HG02885 (cell line): ENCODE measurements around the gene POLDIP2.

Experiments used
- ATAC-seq: cut with Tn5 transposase; IDR thresholded peaks from one replicate; pipeline ENCODE4 v1.9.1; 2021; ENCODE audit warnings: mild to moderate bottlenecking; ENCODE audit not compliant: unreplicated experiment, poor library complexity

Gene POLDIP2

GRCh38 chr17:28390984-28391383, 33.7 kb upstream of the POLDIP2 start:
- no peak for ATAC-seq

DNA sequence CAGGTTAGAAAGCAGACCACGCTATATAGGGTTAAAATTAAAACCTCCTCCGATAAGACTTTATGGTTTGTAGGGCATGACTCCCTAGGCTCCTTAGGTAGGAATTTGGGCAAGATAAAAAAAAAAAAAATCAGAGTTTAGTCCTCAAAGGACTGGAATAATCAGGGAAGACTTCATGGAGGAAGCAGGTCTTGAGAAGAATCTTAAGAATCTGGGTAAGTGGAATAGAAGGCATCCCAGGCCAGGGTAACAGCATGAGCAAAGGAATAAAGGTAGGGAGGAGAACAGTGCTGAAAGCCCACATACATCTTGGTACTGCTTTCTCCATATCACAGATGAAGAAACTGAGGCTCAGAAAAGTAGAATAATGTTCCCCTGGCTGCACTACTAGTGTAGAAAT, 33.2 kb upstream of the POLDIP2 start:
- no peak for ATAC-seq

DNA sequence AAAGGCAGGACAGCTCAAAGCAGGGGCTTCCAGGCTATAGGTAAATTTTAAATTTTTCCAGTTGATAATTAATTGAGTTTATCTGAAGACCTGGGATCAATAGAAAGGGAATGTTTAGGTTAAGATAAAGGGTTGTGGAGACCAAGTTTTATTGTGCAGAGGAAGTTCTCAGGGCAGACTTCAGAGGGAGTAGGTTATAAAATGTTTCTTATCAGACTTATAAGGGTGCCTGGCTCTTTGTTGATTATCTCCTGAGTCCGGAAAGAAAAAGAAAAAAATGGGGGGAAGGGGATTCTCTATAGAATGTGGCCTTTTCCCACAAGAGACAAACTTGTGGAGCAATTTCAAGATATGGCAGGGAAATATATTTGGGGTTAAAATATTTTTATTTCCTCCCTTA, 32.8 kb upstream of the POLDIP2 start:
- no peak for ATAC-seq

- ATAC-seq, result no peak
Observed at GRCh38 chr17:28388106-28388505, 30.8 kb upstream of the POLDIP2 start.

DNA sequence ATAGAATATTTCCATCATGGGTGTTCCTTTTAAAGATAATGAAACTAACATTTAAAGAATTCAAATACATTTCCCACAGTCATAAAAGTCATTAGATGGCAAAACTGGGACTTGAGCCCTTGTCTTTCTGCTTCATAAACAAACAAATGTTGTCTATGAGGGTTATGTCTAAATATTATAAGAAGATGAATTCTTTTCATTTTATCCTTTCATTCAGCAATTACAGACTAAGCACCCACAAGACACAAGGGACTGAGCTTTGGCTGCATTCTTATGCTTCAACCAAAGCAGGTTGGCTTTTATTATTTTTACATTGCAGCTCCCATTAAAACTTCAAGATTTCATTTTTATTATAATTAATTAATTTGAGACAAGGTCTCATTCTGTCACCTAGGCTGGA, 29.1 kb upstream of the POLDIP2 start:
- ATAC-seq, result no peak

- ATAC-seq, result no peak
Observed at GRCh38 chr17:28385406-28385805, 28.1 kb upstream of the POLDIP2 start.

- ATAC-seq, result no peak
Observed at GRCh38 chr17:28385037-28385400, 27.7 kb upstream of the POLDIP2 start.

- no peak for ATAC-seq
Observed at GRCh38 chr17:28384281-28385036, 27.1 kb upstream of the POLDIP2 start.

- ATAC-seq, result no peak
Observed at GRCh38 chr17:28381141-28381825, 24.0 kb upstream of the POLDIP2 start.

DNA sequence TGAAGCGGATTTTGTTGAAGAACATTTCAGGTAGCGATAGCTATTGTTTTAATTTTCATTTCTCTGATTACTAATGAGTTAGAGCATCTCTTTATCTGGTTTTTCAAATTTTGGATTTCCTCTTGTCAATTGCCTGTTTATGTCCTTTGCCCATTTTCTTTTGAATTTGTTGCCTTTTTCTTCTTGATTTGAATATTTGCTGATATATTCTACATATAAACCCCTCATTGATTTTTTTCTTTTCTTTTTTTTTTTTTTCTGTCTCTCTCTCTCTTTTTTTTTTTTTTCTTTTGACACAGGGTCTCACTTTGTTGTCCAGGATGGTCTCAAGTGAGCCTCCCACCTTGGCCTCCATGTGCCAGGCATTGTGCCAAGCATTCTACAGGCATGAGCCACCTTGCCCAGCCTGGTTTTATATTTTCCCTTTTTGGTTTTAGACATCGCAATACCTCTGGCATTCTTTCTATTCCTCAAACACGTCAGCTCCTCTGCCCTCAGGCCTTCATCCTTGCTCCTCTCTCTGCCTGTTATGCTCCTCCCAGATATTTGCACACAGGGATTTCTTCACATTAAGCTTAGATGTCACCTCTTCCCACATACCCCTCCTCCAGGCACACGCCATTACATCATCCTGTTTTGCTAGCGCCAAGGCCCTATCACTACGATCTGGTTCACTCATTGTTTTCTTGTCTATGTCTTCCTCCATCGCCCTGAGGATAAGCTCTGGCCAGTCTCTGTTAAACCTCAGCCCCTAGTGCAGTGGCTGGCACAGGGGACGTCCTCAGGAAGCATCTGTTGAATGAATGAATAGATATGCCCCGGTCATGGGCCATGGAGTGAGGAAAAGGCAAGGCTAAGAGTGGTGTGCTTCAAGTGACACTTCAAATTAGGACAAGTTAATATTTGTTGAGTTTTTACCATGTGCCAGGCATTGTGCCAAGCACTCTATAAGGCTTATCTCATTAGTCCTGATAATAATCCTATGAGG, 22.8 kb upstream of the POLDIP2 start:
- no peak for ATAC-seq

DNA sequence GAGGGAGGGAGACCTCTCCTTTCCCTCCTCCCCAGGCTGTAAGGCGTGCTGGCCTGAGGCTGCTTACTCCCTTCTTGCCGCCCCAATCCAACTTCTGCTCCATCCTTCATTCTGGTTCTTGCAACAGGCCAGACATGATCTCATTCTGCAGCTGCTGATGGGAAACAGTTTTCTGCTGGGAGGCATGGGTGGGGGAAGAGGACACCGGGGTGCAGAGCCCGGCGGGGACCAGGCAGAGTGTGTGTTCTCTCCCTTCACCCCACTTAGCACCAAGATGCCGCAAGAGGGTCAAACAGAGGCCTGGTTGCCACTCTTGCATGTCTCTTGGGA, 15.6 kb upstream of the POLDIP2 start:
- no peak for ATAC-seq

GRCh38 chr17:28372203-28372944, 15.0 kb upstream of the POLDIP2 start:
- peak; percentile 15 for ATAC-seq

GRCh38 chr17:28371245-28372202, 14.2 kb upstream of the POLDIP2 start, which contains the start of gene SARM1:
Gene SARM1 (plus strand): TSS chr17:28371694. CDS start chr17:28372033, 339 bp downstream.
- peak; percentile 86 for ATAC-seq

- ATAC-seq, result no peak
Observed at GRCh38 chr17:28370744-28371103, 13.4 kb upstream of the POLDIP2 start.

DNA sequence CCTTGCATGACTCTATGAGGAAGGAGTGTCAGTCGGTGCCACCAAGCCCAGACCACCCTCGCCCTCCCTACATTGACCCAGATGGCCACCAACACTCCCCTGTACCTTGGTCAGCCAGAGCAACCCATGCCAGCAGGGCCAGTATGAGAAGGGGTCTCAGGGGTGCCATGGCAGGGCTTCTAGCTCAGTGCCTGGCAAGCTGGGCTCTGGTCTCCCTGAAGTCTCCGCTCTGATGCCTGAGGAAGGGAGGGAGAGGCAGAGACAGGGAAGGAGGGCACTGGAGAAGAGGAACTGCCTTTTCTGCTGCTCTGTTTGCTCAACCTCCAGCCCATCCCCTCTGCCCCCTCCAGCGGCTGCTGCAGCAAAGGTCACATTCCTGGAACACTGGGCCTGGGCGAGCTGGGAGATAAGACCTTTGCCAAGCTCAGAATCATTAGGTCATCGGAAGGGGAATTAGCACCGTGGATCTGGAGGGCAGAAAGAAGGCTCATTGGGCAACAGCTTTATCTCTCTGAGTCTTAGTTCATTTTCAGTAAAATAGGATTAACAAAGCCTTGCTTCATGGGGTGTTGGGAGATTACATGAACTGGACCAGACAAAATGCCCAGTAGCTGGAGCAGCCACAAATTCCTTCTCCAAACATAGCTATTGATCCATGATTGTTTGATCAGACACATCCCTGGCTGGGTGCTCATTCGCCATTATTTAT, 12.9 kb upstream of the POLDIP2 start, which contains the start of gene VTN:
Gene VTN, minus strand, starts transcription at position 273 of the 709 bp plus-strand sequence. Its CDS starts 104 bp downstream, at position 169.
- ATAC-seq, result no peak

DNA sequence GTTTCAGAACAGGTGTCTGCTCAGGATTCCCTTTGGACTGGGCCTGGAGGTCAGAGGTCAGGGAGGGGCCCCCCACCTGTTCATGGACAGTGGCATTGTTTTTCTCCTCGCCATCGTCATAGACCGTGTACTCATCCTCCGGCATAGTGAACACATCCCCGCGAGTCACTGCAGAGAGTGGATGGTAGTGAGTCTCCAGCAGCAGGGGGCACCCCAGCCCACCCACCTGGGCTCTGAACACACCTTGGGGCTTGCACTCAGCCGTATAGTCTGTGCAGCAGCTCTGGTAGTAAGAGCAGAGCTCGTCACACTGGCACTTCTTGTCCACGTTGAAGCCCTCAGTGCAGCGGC, 12.3 kb upstream of the POLDIP2 start:
- ATAC-seq, result no peak

GRCh38 chr17:28368915-28369683, 11.8 kb upstream of the POLDIP2 start:
- ATAC-seq, result no peak
